ENCODE measurements around the gene SCMH1. TPM values are rescaled to one million over a fixed set of nuclear protein-coding genes. Genes with fewer than 3 reads are reported as not detected.

Gene SCMH1
- total RNA-seq, 2 donors from 2014 or later = 16.4 to 18.3 TPM

DNA sequence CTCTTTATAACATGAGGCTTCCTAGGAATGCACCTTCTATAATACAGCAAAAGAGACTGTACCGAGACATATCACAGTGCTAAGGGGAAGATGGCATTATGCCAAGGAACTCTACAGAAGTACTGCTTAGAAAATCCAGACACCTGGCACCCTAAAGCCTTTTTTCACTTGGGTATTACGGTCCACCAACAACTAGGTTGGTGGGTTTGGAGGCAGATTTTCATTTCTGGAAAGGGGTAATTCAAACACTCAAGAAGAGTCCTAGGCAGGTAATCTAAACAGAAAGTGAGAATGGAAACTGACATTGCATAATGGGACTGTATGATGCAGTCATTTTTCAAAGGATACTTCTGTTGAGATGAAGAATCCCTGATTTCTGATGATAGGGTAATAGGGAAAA lies 19.6 kb downstream of the SCMH1 start:
- no peaks in the 10 kb centered on the region for H3K36me3 ChIP-seq (ENCODE audit: control insufficient read depth, insufficient read depth, low read length)
- H3K9ac ChIP-seq (ENCODE audit: extremely low read depth, low read length, poor library complexity, severe bottlenecking) = no peak overlapping the region
- peaks cover 8% of the 10 kb centered on the region for H3K4me1 Mint-ChIP-seq
- no peak overlapping the region for H3K27ac Mint-ChIP-seq
- peaks cover 29% of the 10 kb centered on the region for H3K9me3 ChIP-seq (ENCODE audit: control insufficient read depth, low read length)
- H3K27ac ChIP-seq (ENCODE audit: low read depth, low read length) = no peak overlapping the region
- WGBS, 2 experiments (ENCODE audit: insufficient coverage in 1 of 2, insufficient read length in 1 of 2) = 98 to 100% methylated on average over 1 to 2 of the region's 2 CpGs
- no peaks in the 10 kb centered on the region for H3K27me3 Mint-ChIP-seq (ENCODE audit: insufficient read depth)
- H3K4me1 ChIP-seq (ENCODE audit: control insufficient read depth, insufficient read depth, low read length) = no peaks in the 10 kb centered on the region
- H3K9me3 Mint-ChIP-seq = peaks cover 28% of the 10 kb centered on the region
- DNase-seq = no peak
- TF ChIP-seq, protein P1, sequence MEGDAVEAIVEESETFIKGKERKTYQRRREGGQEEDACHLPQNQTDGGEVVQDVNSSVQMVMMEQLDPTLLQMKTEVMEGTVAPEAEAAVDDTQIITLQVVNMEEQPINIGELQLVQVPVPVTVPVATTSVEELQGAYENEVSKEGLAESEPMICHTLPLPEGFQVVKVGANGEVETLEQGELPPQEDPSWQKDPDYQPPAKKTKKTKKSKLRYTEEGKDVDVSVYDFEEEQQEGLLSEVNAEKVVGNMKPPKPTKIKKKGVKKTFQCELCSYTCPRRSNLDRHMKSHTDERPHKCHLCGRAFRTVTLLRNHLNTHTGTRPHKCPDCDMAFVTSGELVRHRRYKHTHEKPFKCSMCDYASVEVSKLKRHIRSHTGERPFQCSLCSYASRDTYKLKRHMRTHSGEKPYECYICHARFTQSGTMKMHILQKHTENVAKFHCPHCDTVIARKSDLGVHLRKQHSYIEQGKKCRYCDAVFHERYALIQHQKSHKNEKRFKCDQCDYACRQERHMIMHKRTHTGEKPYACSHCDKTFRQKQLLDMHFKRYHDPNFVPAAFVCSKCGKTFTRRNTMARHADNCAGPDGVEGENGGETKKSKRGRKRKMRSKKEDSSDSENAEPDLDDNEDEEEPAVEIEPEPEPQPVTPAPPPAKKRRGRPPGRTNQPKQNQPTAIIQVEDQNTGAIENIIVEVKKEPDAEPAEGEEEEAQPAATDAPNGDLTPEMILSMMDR (conservative IDR thresholded peaks at IDR 0.05) = no peak
- no peak overlapping the region for H3K4me3 Mint-ChIP-seq
- peaks cover 28% of the 10 kb centered on the region for H3K36me3 Mint-ChIP-seq (ENCODE audit: low read depth)
- no peaks in the 10 kb centered on the region for H3K27me3 ChIP-seq (ENCODE audit: control insufficient read depth, insufficient read depth, low read length, poor library complexity, severe bottlenecking)
- no peak overlapping the region for H3K4me3 ChIP-seq (ENCODE audit: low read length)

DNA sequence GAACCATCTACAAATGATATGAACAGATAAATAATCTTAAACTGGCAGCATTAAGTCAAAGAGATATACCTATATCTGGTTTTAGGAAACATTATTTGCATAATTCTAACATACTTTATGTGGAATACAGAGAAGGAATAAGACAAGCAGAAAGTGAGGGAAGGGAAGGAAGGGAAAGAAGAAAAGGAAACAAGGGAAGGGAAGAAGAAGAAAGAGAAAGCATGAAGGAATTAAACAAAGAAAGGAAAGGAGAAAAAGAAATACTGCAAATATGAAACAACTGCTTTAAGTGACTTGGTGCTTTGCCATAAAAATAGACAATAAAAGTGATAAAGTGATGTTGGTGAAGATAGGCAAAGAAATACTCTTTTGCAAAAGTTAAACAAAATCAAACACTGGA lies 20.1 kb downstream of the SCMH1 start:
- Histone ChIP-seq H3K27ac (ENCODE audit: low read depth, low read length) (no peak overlapping the region), H3K9ac (ENCODE audit: extremely low read depth, low read length, poor library complexity, severe bottlenecking) (no peak overlapping the region), H3K4me3 (ENCODE audit: low read length) (no peak overlapping the region), H3K36me3 (ENCODE audit: control insufficient read depth, insufficient read depth, low read length) (no peaks in the 10 kb centered on the region), H3K27me3 (ENCODE audit: control insufficient read depth, insufficient read depth, low read length, poor library complexity, severe bottlenecking) (no peaks in the 10 kb centered on the region), H3K4me1 (ENCODE audit: control insufficient read depth, insufficient read depth, low read length) (no peaks in the 10 kb centered on the region), H3K9me3 (ENCODE audit: control insufficient read depth, low read length) (peaks cover 29% of the 10 kb centered on the region)
- H3K4me3 Mint-ChIP-seq = no peak overlapping the region
- TF ChIP-seq, protein P1 (conservative IDR thresholded peaks at IDR 0.05) = no peak
- H3K36me3 Mint-ChIP-seq (ENCODE audit: low read depth) = peaks cover 30% of the 10 kb centered on the region
- H3K27ac Mint-ChIP-seq = no peak overlapping the region
- DNase-seq = no peak
- peaks cover 2% of the 10 kb centered on the region for H3K27me3 Mint-ChIP-seq (ENCODE audit: insufficient read depth)
- peaks cover 33% of the 10 kb centered on the region for H3K9me3 Mint-ChIP-seq
- H3K4me1 Mint-ChIP-seq = peaks cover 5% of the 10 kb centered on the region

DNA sequence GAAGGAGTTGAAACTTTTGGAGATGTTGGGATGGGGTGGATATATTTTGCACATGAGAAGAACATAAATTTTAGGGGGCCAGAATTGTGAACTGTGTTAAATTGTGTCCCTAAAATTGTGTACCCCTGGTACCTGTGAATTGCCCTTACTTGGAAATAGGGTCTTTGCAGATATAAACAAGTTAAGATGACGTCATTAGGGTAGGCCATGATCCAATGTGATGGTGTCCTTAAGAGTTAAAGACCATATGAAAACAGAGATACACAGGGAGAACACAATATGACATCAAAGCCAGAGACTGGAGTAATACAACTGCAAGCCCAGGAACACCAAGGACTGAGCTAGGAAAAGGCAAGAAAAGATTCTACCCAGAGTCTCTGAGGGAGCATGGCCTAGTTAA lies 24.0 kb downstream of the SCMH1 start:
- H3K9me3 Mint-ChIP-seq = peaks cover 33% of the 10 kb centered on the region
- H3K4me3 Mint-ChIP-seq = no peak overlapping the region
- 95 to 100% methylated on average over 1 of the region's 1 CpG for WGBS, 2 experiments (ENCODE audit: insufficient coverage in 1 of 2, insufficient read length in 1 of 2)
- H3K4me3 ChIP-seq (ENCODE audit: low read length) = no peak overlapping the region
- H3K27me3 ChIP-seq (ENCODE audit: control insufficient read depth, insufficient read depth, low read length, poor library complexity, severe bottlenecking) = no peaks in the 10 kb centered on the region
- H3K9me3 ChIP-seq (ENCODE audit: control insufficient read depth, low read length) = peaks cover 29% of the 10 kb centered on the region
- H3K27ac ChIP-seq (ENCODE audit: low read depth, low read length) = no peak overlapping the region
- H3K36me3 ChIP-seq (ENCODE audit: control insufficient read depth, insufficient read depth, low read length) = no peaks in the 10 kb centered on the region
- no peak overlapping the region for H3K27ac Mint-ChIP-seq
- peaks cover 3% of the 10 kb centered on the region for H3K4me1 Mint-ChIP-seq
- H3K27me3 Mint-ChIP-seq (ENCODE audit: insufficient read depth) = peaks cover 2% of the 10 kb centered on the region
- TF ChIP-seq, protein P1 (conservative IDR thresholded peaks at IDR 0.05) = no peak
- H3K9ac ChIP-seq (ENCODE audit: extremely low read depth, low read length, poor library complexity, severe bottlenecking) = no peak overlapping the region
- no peak for DNase-seq
- peaks cover 30% of the 10 kb centered on the region for H3K36me3 Mint-ChIP-seq (ENCODE audit: low read depth)
- H3K4me1 ChIP-seq (ENCODE audit: control insufficient read depth, insufficient read depth, low read length) = no peaks in the 10 kb centered on the region
